Spleen (tissue), 11 donors: ENCODE results near the gene HPSE2. TPM values are rescaled to one million over a fixed set of nuclear protein-coding genes. Genes with fewer than 3 reads are reported as not detected.

Experiments used
- DNase-seq: peaks from one replicate; pipeline ENCODE4 v3.0.0-alpha.2; 2020
- H3K27ac ChIP-seq, 8 donors: fragments of 200-600 bp; sonication (generic) in 7 of 8; 1 replicate in 4 of 8; 2 replicates in 4 of 8; pipeline versions ENCODE4 v1.5.0 to v1.8.0; 2016 to 2021; ENCODE audit warnings: inconsistent platforms in 4 of 8, mild to moderate bottlenecking in 4 of 8, moderate library complexity in 1 of 8
- H3K27me3 ChIP-seq, 7 donors: fragments of 200-600 bp; sonication (generic) in 6 of 7; replicated peaks in 1 of 7; 1 replicate in 4 of 7; 2 replicates in 3 of 7; pipeline versions ENCODE4 v1.5.0 to v1.8.0; 2016 to 2021; ENCODE audit warnings: inconsistent platforms in 3 of 7, mild to moderate bottlenecking in 1 of 7
- H3K36me3 ChIP-seq, 6 donors: fragments of 200-600 bp; sonication (generic) in 5 of 6; 1 replicate in 4 of 6; 2 replicates in 2 of 6; pipeline versions ENCODE4 v1.5.0 to v1.8.0; 2016 to 2021; ENCODE audit warnings: inconsistent platforms in 2 of 6
- H3K4me1 ChIP-seq, 6 donors: fragments of 200-600 bp; sonication (generic) in 5 of 6; 1 replicate in 3 of 6; 2 replicates in 3 of 6; pipeline versions ENCODE4 v1.5.0 to v1.8.0; 2016 to 2021; ENCODE audit warnings: inconsistent platforms in 3 of 6
- H3K4me3 ChIP-seq, 8 donors: fragments of 200-600 bp; sonication (generic) in 7 of 8; 1 replicate in 4 of 8; 2 replicates in 4 of 8; pipeline versions ENCODE4 v1.5.0 to v1.8.0; 2016 to 2021; ENCODE audit warnings: inconsistent platforms in 4 of 8, mild to moderate bottlenecking in 4 of 8, moderate library complexity in 2 of 8
- H3K9me3 ChIP-seq, 8 donors: fragments of 200-600 bp; sonication (generic) in 7 of 8; 1 replicate in 4 of 8; 2 replicates in 4 of 8; pipeline versions ENCODE4 v1.5.0 to v1.8.0; 2016 to 2021; ENCODE audit warnings: inconsistent platforms in 4 of 8
- POLR2A ChIP-seq, 3 donors: fragments of 450-650 bp; IDR thresholded peaks; one replicate each; pipeline ENCODE4 v1.5.1; 2017; ENCODE audit warnings: antibody characterized with exemption in 3 of 3, mild to moderate bottlenecking in 1 of 3
- POLR2AphosphoS5 ChIP-seq, 3 donors: sonication (generic); formaldehyde crosslinking; IDR thresholded peaks; one replicate each; pipeline ENCODE4 v1.5.1; 2017; ENCODE audit warnings: antibody characterized with exemption in 3 of 3
- WGBS, 5 donors: extraction: QIAGEN DNeasy Blood & Tissue Kit in 3 of 5; methylation state at CpG; one replicate each; pipeline versions ENCODE4 v1.1.5 to v1.1.7; 2013 to 2018; 5-methylcytosine and 5-hydroxymethylcytosine counted together
- intact Hi-C: fragments of 100-400 bp; cut with DNase I; formaldehyde crosslinking; loops from one replicate; pipeline ENCODE4 v1.15.0; 2023; ENCODE audit warnings: low total_unique reads
- polyA plus RNA-seq, 3 donors: library from polyadenylated mRNA; stranded (reverse); fragments of 200-250 nt; gene quantifications; one replicate each; pipeline ENCODE4 v1.2.1, GENCODE V29; 2013
- total RNA-seq, 7 donors: library from RNA; depleted of rRNA in 3 of 7; stranded (reverse); fragments of >200 nt in 3 of 7; fragmentation: NEBNext Ultra II Directional in 4 of 7; extraction: Animal tissue kit (Norgen Biotek cat#: 25700) in 4 of 7; gene quantifications; one replicate each; pipeline versions ENCODE4 v1.1.0 to v1.2.1, GENCODE V29; 2016 to 2021
- TF ChIP-seq, protein P1 (sequence below), 11 experiments: fragments of 200-600 bp in 7 of 11; fragments of 450-650 bp in 4 of 11; sonication (generic) in 4 of 11; IDR thresholded peaks in 8 of 11; conservative IDR thresholded peaks in 3 of 11; 1 replicate in 7 of 11; 2 replicates in 4 of 11; pipeline versions ENCODE4 v1.4.0 to v1.8.0; 2016 to 2021; ENCODE audit warnings: antibody characterized with exemption in 11 of 11, inconsistent platforms in 4 of 11, mild to moderate bottlenecking in 1 of 11
- donor health status: healthy with polysubstance abuse.
- donor health status: DM: no; HTN: no; CAD: no; lungs with moderate emphysema.
- donor health status: DM: no; HTN: no; CAD: no.
- donor health status: Bipolar disorder and iron deficiency.
- donor health status: healthy.
- donor health status: DM: no; HTN: no; CAD: no.
- donor health status: DM: yes; HTN: yes; CAD: no.

Gene HPSE2
- total and polyA plus RNA-seq, 10 donors, result 0.02 to 0.64 (median 0.03) TPM; not detected in 5

DNA sequence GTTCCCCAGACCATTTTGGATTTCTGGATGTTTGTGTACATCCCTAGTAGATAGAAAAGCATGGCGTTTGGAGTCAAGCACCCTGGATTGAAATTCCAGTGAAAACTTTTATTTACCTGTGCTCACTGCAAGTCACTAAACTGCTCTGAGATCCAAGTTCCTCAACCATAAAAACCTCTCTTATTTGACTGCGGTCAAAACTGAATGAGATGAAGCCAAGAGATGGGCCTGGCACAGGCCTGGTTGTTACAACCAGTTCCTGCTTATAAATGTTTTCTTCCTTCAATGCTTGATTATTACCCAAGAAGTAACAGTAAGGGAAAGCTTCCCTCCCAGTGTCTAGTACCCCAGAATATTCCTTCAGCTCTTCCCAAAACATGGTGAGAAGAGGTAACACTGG lies 718.0 kb downstream of the HPSE2 start:
- Histone ChIP-seq H3K27me3 (peaks cover 0 to 33% (median 0%) of the 10 kb centered on the region in 7 donors), H3K9me3 (no peaks in the 10 kb centered on the region), H3K27ac (no peak overlapping the region), H3K36me3 (no peaks in the 10 kb centered on the region), H3K4me1 (no peaks in the 10 kb centered on the region), H3K4me3 (no peak overlapping the region)
- intact Hi-C loops, result no loop called here
- TF ChIP-seq, protein P1, sequence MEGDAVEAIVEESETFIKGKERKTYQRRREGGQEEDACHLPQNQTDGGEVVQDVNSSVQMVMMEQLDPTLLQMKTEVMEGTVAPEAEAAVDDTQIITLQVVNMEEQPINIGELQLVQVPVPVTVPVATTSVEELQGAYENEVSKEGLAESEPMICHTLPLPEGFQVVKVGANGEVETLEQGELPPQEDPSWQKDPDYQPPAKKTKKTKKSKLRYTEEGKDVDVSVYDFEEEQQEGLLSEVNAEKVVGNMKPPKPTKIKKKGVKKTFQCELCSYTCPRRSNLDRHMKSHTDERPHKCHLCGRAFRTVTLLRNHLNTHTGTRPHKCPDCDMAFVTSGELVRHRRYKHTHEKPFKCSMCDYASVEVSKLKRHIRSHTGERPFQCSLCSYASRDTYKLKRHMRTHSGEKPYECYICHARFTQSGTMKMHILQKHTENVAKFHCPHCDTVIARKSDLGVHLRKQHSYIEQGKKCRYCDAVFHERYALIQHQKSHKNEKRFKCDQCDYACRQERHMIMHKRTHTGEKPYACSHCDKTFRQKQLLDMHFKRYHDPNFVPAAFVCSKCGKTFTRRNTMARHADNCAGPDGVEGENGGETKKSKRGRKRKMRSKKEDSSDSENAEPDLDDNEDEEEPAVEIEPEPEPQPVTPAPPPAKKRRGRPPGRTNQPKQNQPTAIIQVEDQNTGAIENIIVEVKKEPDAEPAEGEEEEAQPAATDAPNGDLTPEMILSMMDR (IDR thresholded peaks at IDR 0.05 in 8 of 11, conservative IDR thresholded peaks at IDR 0.05 in 3 of 11), result no peak
- TF ChIP-seq POLR2A (IDR thresholded peaks at IDR 0.05) (no peak), POLR2AphosphoS5 (IDR thresholded peaks at IDR 0.05) (no peak)
- 40 to 73% (median 50%) methylated on average over 2 of the region's 2 CpGs for WGBS, 5 donors
- no peak for DNase-seq

DNA sequence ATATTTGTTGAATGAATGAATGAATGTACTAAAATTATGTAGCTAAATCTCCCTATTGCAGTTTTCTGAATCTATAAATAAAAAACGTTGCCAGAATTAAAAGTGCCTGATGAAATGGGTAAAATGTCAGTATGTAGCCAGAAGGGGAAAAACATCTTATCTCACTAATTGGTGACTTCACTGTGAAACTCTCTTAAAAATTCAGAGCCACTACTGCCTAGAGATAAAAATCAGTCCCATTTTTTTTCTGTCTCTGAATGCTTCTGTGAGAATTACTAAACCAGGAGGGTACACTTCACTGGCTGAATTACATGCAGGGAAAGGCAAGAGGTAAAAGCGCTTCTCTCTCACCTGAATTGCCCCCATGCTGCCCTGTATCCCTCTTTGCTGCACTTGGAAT lies 719.3 kb downstream of the HPSE2 start:
- 65 to 76% (median 65%) methylated on average over 2 of the region's 2 CpGs for WGBS, 5 donors
- Histone ChIP-seq H3K27me3 (peaks cover 0 to 33% (median 0%) of the 10 kb centered on the region in 7 donors), H3K4me3 (no peak overlapping the region), H3K4me1 (no peaks in the 10 kb centered on the region), H3K9me3 (no peaks in the 10 kb centered on the region), H3K27ac (no peak overlapping the region), H3K36me3 (no peaks in the 10 kb centered on the region)
- intact Hi-C loops, result no loop called here
- DNase-seq, result no peak
- TF ChIP-seq POLR2AphosphoS5 (IDR thresholded peaks at IDR 0.05) (no peak), POLR2A (IDR thresholded peaks at IDR 0.05) (no peak)
- TF ChIP-seq, protein P1 (IDR thresholded peaks at IDR 0.05 in 8 of 11, conservative IDR thresholded peaks at IDR 0.05 in 3 of 11), result no peak

DNA sequence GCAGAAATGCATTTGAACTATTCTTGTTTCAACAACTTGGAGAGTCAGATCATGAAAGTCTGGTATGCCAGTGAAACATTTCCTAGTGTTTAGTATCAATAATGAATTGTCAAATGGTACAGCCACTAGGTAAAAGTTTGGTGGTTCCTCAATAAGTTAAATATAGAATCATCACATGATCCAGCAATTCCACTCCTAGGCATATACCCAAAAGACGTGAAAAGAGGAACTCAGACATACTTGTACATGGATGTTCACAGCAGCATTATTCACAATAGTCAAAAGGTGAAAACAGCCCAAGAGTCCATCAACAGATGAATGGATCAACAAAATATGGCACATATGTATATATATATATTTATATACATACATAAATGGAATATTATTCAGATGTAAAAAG lies 721.9 kb downstream of the HPSE2 start:
- no peaks in the 10 kb centered on the region for H3K4me1 ChIP-seq
- intact Hi-C loops, result no loop called here
- H3K4me3 ChIP-seq, result no peak overlapping the region
- no peaks in the 10 kb centered on the region for H3K9me3 ChIP-seq
- 26 to 41% (median 35%) methylated on average over 1 of the region's 1 CpG for WGBS, 5 donors
- TF ChIP-seq, protein P1 (IDR thresholded peaks at IDR 0.05 in 8 of 11, conservative IDR thresholded peaks at IDR 0.05 in 3 of 11), result no peak
- TF ChIP-seq POLR2AphosphoS5 (IDR thresholded peaks at IDR 0.05) (no peak), POLR2A (IDR thresholded peaks at IDR 0.05) (no peak)
- no peak overlapping the region for H3K27ac ChIP-seq
- peaks cover 0 to 16% (median 0%) of the 10 kb centered on the region in 7 donors for H3K27me3 ChIP-seq
- DNase-seq, result no peak
- no peaks in the 10 kb centered on the region for H3K36me3 ChIP-seq

- H3K9me3 ChIP-seq, result no peaks in the 10 kb centered on the region
- TF ChIP-seq POLR2A (IDR thresholded peaks at IDR 0.05), result no peak
- no peak for TF ChIP-seq POLR2AphosphoS5 (IDR thresholded peaks at IDR 0.05)
- TF ChIP-seq, protein P1 (IDR thresholded peaks at IDR 0.05 in 8 of 11, conservative IDR thresholded peaks at IDR 0.05 in 3 of 11), result no peak
Measured at GRCh38 chr10:98511876-98512275, 723.8 kb downstream of the HPSE2 start.

More at GRCh38 chr10:98511876-98512275, 723.8 kb downstream of the HPSE2 start:
- no peak overlapping the region for H3K4me3 ChIP-seq
- no peaks in the 10 kb centered on the region for H3K4me1 ChIP-seq
- H3K36me3 ChIP-seq, result no peaks in the 10 kb centered on the region
- no peak for DNase-seq
- intact Hi-C loops, result no loop called here
- WGBS, 5 donors, result 40 to 78% (median 67%) methylated on average over 1 of the region's 1 CpG
- H3K27ac ChIP-seq, result no peak overlapping the region
- peaks cover 0 to 12% (median 0%) of the 10 kb centered on the region in 7 donors for H3K27me3 ChIP-seq
